NT2/D1 (cell line): ENCODE results near the gene CTSF.

ENCODE experiments used
- SUZ12 ChIP-seq: IDR thresholded peaks from 2 replicates; pipeline ENCODE4 v1.6.1; 2011; ENCODE audit not compliant: insufficient read length, insufficient read depth; ENCODE audit errors: extremely low read depth
- YY1 ChIP-seq: IDR thresholded peaks from 2 replicates; pipeline ENCODE4 v1.6.1; 2011; ENCODE audit not compliant: insufficient read length, insufficient read depth
- ZNF274 ChIP-seq: IDR thresholded peaks from 2 replicates; pipeline ENCODE4 v1.6.1; 2011; ENCODE audit warnings: mild to moderate bottlenecking, low read depth, low read length

DNA sequence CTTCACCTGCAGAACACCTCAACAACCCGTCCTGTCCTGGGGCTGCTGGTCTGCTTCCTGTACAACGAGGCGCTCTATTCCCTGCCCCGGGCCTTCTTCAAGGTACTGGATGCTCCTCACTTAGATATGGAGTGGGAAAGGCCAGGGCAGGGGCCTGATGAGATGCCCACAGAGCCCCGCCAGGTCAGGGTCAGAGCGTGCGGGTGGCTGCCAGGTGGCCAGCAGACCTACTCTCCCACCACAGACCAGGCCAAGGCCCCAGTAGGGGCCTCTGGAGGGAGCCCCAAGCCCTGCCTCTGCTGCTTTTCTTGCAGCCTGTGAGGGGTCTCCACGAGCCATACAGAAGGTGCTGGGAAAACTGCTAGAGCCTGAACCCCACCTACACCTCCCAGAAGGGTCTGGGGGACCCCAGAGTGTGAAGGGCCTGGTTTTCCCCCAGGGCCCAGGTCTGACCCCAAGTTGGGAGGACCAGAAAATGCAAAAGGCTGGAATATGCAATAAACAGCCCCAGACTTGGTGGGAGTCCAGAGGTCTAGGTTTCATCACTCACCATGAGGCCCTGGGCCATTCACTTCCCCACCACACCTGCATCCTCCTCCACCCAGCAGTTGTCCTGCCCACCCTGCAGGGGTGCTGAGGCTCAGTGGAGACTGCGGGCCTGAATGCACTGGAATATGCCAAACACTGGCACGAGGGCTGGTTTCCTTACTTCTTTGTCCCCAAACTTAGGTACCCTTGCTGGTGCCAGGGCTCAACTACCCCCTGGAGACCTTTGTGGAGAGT, 37.3 kb downstream of the CTSF start:
- TF ChIP-seq YY1, result no peak
- no peak for TF ChIP-seq SUZ12
- TF ChIP-seq ZNF274, result no peak
